ENCODE measurements around the gene VGLL4. TPM values are rescaled to one million over a fixed set of nuclear protein-coding genes. Genes with fewer than 3 reads are reported as not detected.

VGLL4 gene
- polyA plus RNA-seq, 1 donor from 2014 or later: 113 TPM

GRCh38 chr3:11536936-11537612 is 106.6 kb downstream of the VGLL4 start:
- Histone ChIP-seq H3K27ac (ENCODE audit: low read length) (no peak overlapping the region), H3K4me3 (ENCODE audit: low read length) (no peak overlapping the region), H3K4me2 (ENCODE audit: low read length) (no peak overlapping the region), H3K9me2 (ENCODE audit: insufficient read depth, low read length) (no peaks in the 10 kb centered on the region), H3K9me3 (ENCODE audit: low read length) (no peaks in the 10 kb centered on the region), H2AFZ (ENCODE audit: low read depth, low read length) (no peak overlapping the region), H3K36me3 (ENCODE audit: insufficient read depth, low read length) (no peaks in the 10 kb centered on the region), H3F3A (ENCODE audit: insufficient read depth, low read length, poor library complexity, severe bottlenecking) (no peaks in the 10 kb centered on the region), H3K79me2 (replicated peaks; ENCODE audit: insufficient read depth, low read length) (no peaks in the 10 kb centered on the region), H3K9ac (ENCODE audit: low read length) (no peak overlapping the region), H3K27me3 (ENCODE audit: insufficient read depth, low read depth, low read length) (no peaks in the 10 kb centered on the region), H4K20me1 (ENCODE audit: insufficient read depth) (no peaks in the 10 kb centered on the region)
- TF ChIP-seq MXI1 (conservative IDR thresholded peaks at IDR 0.05; ENCODE audit: poor library complexity, severe bottlenecking) (no peak), RAD21 (conservative IDR thresholded peaks at IDR 0.05) (no peak), EP300 (conservative IDR thresholded peaks at IDR 0.05; ENCODE audit: poor library complexity, severe bottlenecking) (no peak), TAF1 (IDR thresholded peaks at IDR 0.05; ENCODE audit: low read depth) (no peak), EZH2 (IDR thresholded peaks at IDR 0.05; ENCODE audit: borderline replicate concordance, insufficient read depth, low read length, poor library complexity, severe bottlenecking) (no peak), POLR2AphosphoS5 (IDR thresholded peaks at IDR 0.05) (no peak), SMC3 (conservative IDR thresholded peaks at IDR 0.05; ENCODE audit: poor library complexity) (no peak)

GRCh38 chr3:11536132-11536935 is 107.4 kb downstream of the VGLL4 start:
- Histone ChIP-seq H2AFZ (ENCODE audit: low read depth, low read length) (no peak overlapping the region), H3K27ac (ENCODE audit: low read length) (no peak overlapping the region), H3K4me2 (ENCODE audit: low read length) (no peak overlapping the region), H3K4me3 (ENCODE audit: low read length) (no peak overlapping the region), H3K9me3 (ENCODE audit: low read length) (no peaks in the 10 kb centered on the region), H3K9ac (ENCODE audit: low read length) (no peak overlapping the region), H3K36me3 (ENCODE audit: insufficient read depth, low read length) (no peaks in the 10 kb centered on the region), H3K79me2 (replicated peaks; ENCODE audit: insufficient read depth, low read length) (no peaks in the 10 kb centered on the region), H3K9me2 (ENCODE audit: insufficient read depth, low read length) (no peaks in the 10 kb centered on the region), H3K27me3 (ENCODE audit: insufficient read depth, low read depth, low read length) (no peaks in the 10 kb centered on the region), H3F3A (ENCODE audit: insufficient read depth, low read length, poor library complexity, severe bottlenecking) (no peaks in the 10 kb centered on the region), H4K20me1 (ENCODE audit: insufficient read depth) (no peaks in the 10 kb centered on the region)
- TF ChIP-seq RAD21 (conservative IDR thresholded peaks at IDR 0.05) (no peak), EZH2 (IDR thresholded peaks at IDR 0.05; ENCODE audit: borderline replicate concordance, insufficient read depth, low read length, poor library complexity, severe bottlenecking) (no peak), EP300 (conservative IDR thresholded peaks at IDR 0.05; ENCODE audit: poor library complexity, severe bottlenecking) (no peak), REST (IDR thresholded peaks at IDR 0.05; ENCODE audit: borderline replicate concordance) (no peak), MXI1 (conservative IDR thresholded peaks at IDR 0.05; ENCODE audit: poor library complexity, severe bottlenecking) (no peak), SMC3 (conservative IDR thresholded peaks at IDR 0.05; ENCODE audit: poor library complexity) (no peak), POLR2AphosphoS5 (IDR thresholded peaks at IDR 0.05) (no peak), TAF1 (IDR thresholded peaks at IDR 0.05; ENCODE audit: low read depth) (no peak), CTCF (IDR thresholded peaks at IDR 0.05; ENCODE audit: poor library complexity, severe bottlenecking) (no peak)
